H1 (cell line): Measurements from ENCODE around the gene LSM3. TPM values are rescaled to one million over a fixed set of nuclear protein-coding genes. Genes with fewer than 3 reads are reported as not detected.

Source experiments
- CTCF ChIA-PET: fragments of 300-600 bp; sonication (Branson Sonifier 250); formaldehyde crosslinking; loops from one replicate; lab custom pipeline; 2021; ENCODE audit not compliant: partially characterized antibody; lab: Charles Lee
- POLR2A ChIA-PET: fragments of 300-600 bp; sonication (Branson Sonifier 250); formaldehyde crosslinking; loops from one replicate; lab custom pipeline; 2021; ENCODE audit warnings: inconsistent platforms; ENCODE audit not compliant: partially characterized antibody; lab: Charles Lee
- DNase-seq, 2 experiments: peaks; one replicate each; pipeline versions ENCODE4 v3.0.0 to v3.0.0-alpha.2; 2010 to 2022; ENCODE audit warnings: low spot score in 2 of 2, low read depth in 1 of 2, mixed read lengths in 1 of 2
- FAIRE-seq: peaks from 2 replicates; lab custom pipeline; 2011; peaks lifted over from hg19 to GRCh38; lab: Jason Lieb, UNC
- H2AFZ ChIP-seq: 2 replicates; pipeline ENCODE4 v1.8.1; 2012; ENCODE audit warnings: low read length, inconsistent platforms
- H2AK5ac ChIP-seq: 2 replicates; pipeline ENCODE4 v1.6.1; 2013; ENCODE audit warnings: low read depth, low read length
- H2BK120ac ChIP-seq: replicated peaks from 2 replicates; pipeline ENCODE3; 2013; ENCODE audit warnings: low read depth, low read length, inconsistent platforms
- H2BK12ac ChIP-seq: 2 replicates; pipeline ENCODE4 v1.6.1; 2013; ENCODE audit warnings: low read depth, low read length
- H2BK15ac ChIP-seq: 2 replicates; pipeline ENCODE4 v1.6.1; 2013; ENCODE audit warnings: low read length
- H2BK20ac ChIP-seq: 2 replicates; pipeline ENCODE4 v1.6.1; 2013; ENCODE audit warnings: low read length
- H2BK5ac ChIP-seq: 2 replicates; pipeline ENCODE4 v1.6.1; 2013; ENCODE audit warnings: low read depth, low read length
- H3K14ac ChIP-seq: 2 replicates; pipeline ENCODE4 v1.6.1; 2013; ENCODE audit warnings: inconsistent platforms; ENCODE audit not compliant: insufficient read length
- H3K18ac ChIP-seq: 2 replicates; pipeline ENCODE4 v1.6.1; 2013; ENCODE audit warnings: low read length; ENCODE audit errors: extremely low read depth
- H3K23ac ChIP-seq: 2 replicates; pipeline ENCODE4 v1.6.1; 2013; ENCODE audit warnings: inconsistent platforms; ENCODE audit not compliant: insufficient read length
- H3K23me2 ChIP-seq: 2 replicates; pipeline ENCODE4 v1.6.1; 2013; ENCODE audit warnings: low read depth, low read length
- H3K27ac ChIP-seq: 2 replicates; pipeline ENCODE4 v1.6.1; 2011; ENCODE audit warnings: low read depth, low read length, inconsistent platforms
- H3K27me3 ChIP-seq, 4 experiments: replicated peaks in 1 of 4; 1 replicate in 1 of 4; 2 replicates in 3 of 4; pipeline versions ENCODE4 v1.6.1 to v1.8.1; 2011 to 2013; ENCODE audit warnings: low read length in 3 of 4, mild to moderate bottlenecking in 3 of 4, inconsistent platforms in 2 of 4, mixed read lengths in 2 of 4, moderate library complexity in 1 of 4; ENCODE audit not compliant: control insufficient read depth in 3 of 4, insufficient read depth in 3 of 4; ENCODE audit errors: extremely low read depth in 1 of 4
- H3K36me3 ChIP-seq, 4 experiments: 2 replicates each; pipeline versions ENCODE4 v1.6.1 to v1.8.1; 2011 to 2013; ENCODE audit warnings: mild to moderate bottlenecking in 4 of 4, low read length in 3 of 4, moderate library complexity in 2 of 4, control low read depth in 1 of 4, inconsistent platforms in 1 of 4; ENCODE audit not compliant: insufficient read depth in 4 of 4, control insufficient read depth in 2 of 4
- H3K4ac ChIP-seq: replicated peaks from 2 replicates; pipeline ENCODE3; 2013; ENCODE audit warnings: low read length, low read depth, mixed read lengths, inconsistent platforms; ENCODE audit not compliant: insufficient read length
- H3K4me1 ChIP-seq, 4 experiments: replicated peaks in 1 of 4; 1 replicate in 1 of 4; 2 replicates in 3 of 4; pipeline versions ENCODE4 v1.6.1 to v1.8.1; 2011 to 2013; ENCODE audit warnings: low read length in 3 of 4, inconsistent platforms in 2 of 4, mixed read lengths in 1 of 4; ENCODE audit not compliant: insufficient read depth in 4 of 4, control insufficient read depth in 3 of 4
- H3K4me2 ChIP-seq, 2 experiments: 2 replicates each; pipeline versions ENCODE4 v1.6.1 to v1.8.1; 2011 to 2013; ENCODE audit warnings: low read depth in 2 of 2, low read length in 2 of 2, control low read depth in 1 of 2, inconsistent platforms in 1 of 2, mild to moderate bottlenecking in 1 of 2; ENCODE audit not compliant: insufficient read depth in 1 of 2
- H3K4me3 ChIP-seq, 4 experiments: fragments of 200-600, 300-600 bp in 1 of 4; sonication (generic), shearing (Covaris generic), sonication (Bioruptor Twin) in 1 of 4; 2 replicates each; pipeline versions ENCODE4 v1.5.1 to v1.8.1; 2011 to 2016; ENCODE audit warnings: low read length in 4 of 4, low read depth in 3 of 4, control low read depth in 2 of 4, inconsistent platforms in 2 of 4, mild to moderate bottlenecking in 2 of 4, mixed read lengths in 1 of 4, moderate library complexity in 1 of 4; ENCODE audit not compliant: insufficient read depth in 2 of 4; ENCODE audit errors: extremely low read depth in 1 of 4
- H3K56ac ChIP-seq: replicated peaks from 2 replicates; pipeline ENCODE3; 2013; ENCODE audit warnings: low read depth, mild to moderate bottlenecking, mixed read lengths, low read length, inconsistent platforms; ENCODE audit not compliant: insufficient read length
- H3K79me1 ChIP-seq: 2 replicates; pipeline ENCODE4 v1.6.1; 2013; ENCODE audit warnings: low read depth, low read length, control low read depth
- H3K79me2 ChIP-seq, 2 experiments: 2 replicates each; pipeline versions ENCODE4 v1.6.1 to v1.8.1; 2012 to 2013; ENCODE audit warnings: low read length in 2 of 2, mild to moderate bottlenecking in 2 of 2, inconsistent platforms in 1 of 2; ENCODE audit not compliant: insufficient read depth in 2 of 2, control insufficient read depth in 1 of 2
- H3K9ac ChIP-seq, 4 experiments: replicated peaks in 1 of 4; 1 replicate in 1 of 4; 2 replicates in 3 of 4; pipeline versions ENCODE4 v1.6.1 to v1.8.1; 2011 to 2013; ENCODE audit warnings: low read depth in 3 of 4, low read length in 3 of 4, control low read depth in 2 of 4, mild to moderate bottlenecking in 2 of 4, moderate library complexity in 2 of 4, inconsistent platforms in 1 of 4; ENCODE audit errors: extremely low read depth in 1 of 4
- H3K9me3 ChIP-seq, 2 experiments: 2 replicates each; pipeline versions ENCODE4 v1.6.1 to v1.8.1; 2012 to 2013; ENCODE audit warnings: mild to moderate bottlenecking in 2 of 2, moderate library complexity in 2 of 2, control low read depth in 1 of 2, inconsistent platforms in 1 of 2, low read depth in 1 of 2, low read length in 1 of 2, mixed read lengths in 1 of 2; ENCODE audit not compliant: insufficient read depth in 2 of 2
- H4K20me1 ChIP-seq, 2 experiments: replicated peaks in 1 of 2; 2 replicates each; pipeline versions ENCODE3 to v1.8.1; 2011 to 2013; ENCODE audit warnings: inconsistent platforms in 2 of 2, low read length in 2 of 2, mild to moderate bottlenecking in 1 of 2; ENCODE audit not compliant: insufficient read depth in 2 of 2, control insufficient read depth in 1 of 2
- H4K5ac ChIP-seq: 2 replicates; pipeline ENCODE4 v1.6.1; 2013; ENCODE audit warnings: low read length, low read depth, mixed read lengths, inconsistent platforms; ENCODE audit not compliant: insufficient read length
- H4K8ac ChIP-seq: 2 replicates; pipeline ENCODE4 v1.8.0; 2013; ENCODE audit warnings: mild to moderate bottlenecking, moderate library complexity, low read length, inconsistent platforms; ENCODE audit not compliant: insufficient read depth; ENCODE audit errors: extremely low read depth
- H4K91ac ChIP-seq: replicated peaks from 2 replicates; pipeline ENCODE3; 2013; ENCODE audit warnings: low read length, mixed read lengths, inconsistent platforms; ENCODE audit not compliant: insufficient read length
- CBX5 ChIP-seq: fragments of 300-800, 300-1000 bp; sonication (generic); IDR thresholded peaks from 2 replicates; pipeline ENCODE4 v1.7.1; 2016; ENCODE audit warnings: antibody characterized with exemption, low read length, low read depth
- WGBS, 2 experiments: shearing (Covaris generic) in 1 of 2; methylation state at CpG; one replicate each; pipeline versions ENCODE4 v1.1.6 to v1.1.7; 2013 to 2015; ENCODE audit warnings: low lambda C conversion rate in 2 of 2, mixed read lengths in 2 of 2, inconsistent platforms in 1 of 2, low coverage in 1 of 2, missing lambda C conversion rate in 1 of 2; ENCODE audit not compliant: insufficient replicate concordance in 2 of 2, insufficient coverage in 1 of 2, insufficient read length in 1 of 2; ENCODE audit errors: extremely low coverage in 1 of 2, missing lambda C conversion rate in 1 of 2; 5-methylcytosine and 5-hydroxymethylcytosine counted together
- polyA plus RNA-seq, 7 experiments: library from polyadenylated mRNA; depleted of rRNA in 3 of 7; stranded (reverse) in 5 of 7; unstranded in 2 of 7; fragments of >200 nt in 5 of 7; fragments of 200-250 nt in 2 of 7; gene quantifications; 1 replicate in 5 of 7; 2 replicates in 1 of 7; 4 replicates in 1 of 7; pipeline versions ENCODE4 v1.2.1 to v1.2.3, GENCODE V29; 2011 to 2013; ENCODE audit warnings: missing spikeins in 2 of 7, mixed read lengths in 2 of 7
- total RNA-seq: library from RNA; stranded (reverse); fragmentation: NEBNext Ultra II Directional; extraction: Animal tissue kit (Norgen Biotek cat#: 25700); gene quantifications from 2 replicates; pipeline ENCODE4 v1.2.1, GENCODE V29; 2021

LSM3 gene
- total and polyA plus RNA-seq, 2 of the 8 experiments (the other 6 are each of a cell fraction or from before 2014, with no cell fraction given) = 7.1 to 25.4 TPM

DNA sequence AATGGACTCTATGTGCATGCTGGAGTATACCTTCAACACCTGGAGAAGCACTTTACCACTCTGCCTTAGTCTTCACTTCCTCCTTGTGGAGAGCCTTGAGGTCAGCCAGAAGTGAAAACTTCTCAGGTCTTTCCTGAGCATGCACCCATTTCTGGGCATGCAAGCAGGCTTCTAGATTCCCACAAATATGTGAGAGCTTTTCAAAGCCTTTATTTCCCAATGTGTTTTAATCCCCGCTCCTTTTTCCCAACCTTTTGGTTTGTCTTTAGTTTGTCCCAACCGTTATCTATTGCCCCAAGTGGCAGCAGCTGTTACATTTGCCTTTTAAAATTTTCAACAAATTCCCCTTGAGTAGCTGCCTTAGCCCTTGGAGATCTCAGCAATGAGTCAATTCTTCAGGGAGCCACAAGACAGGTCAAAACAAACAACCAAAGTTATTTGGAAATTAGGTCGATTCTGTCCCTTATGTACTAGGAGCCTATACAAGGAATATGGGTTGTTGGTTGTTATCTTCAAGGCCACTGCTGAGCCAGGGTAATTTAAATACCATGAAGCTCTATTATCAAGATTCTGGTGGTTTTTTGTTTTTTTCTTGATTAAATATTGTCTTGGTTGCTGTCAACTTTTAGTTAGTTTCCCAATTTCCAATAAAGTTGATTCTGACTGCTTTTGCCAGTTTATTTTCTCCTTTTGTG, 44.4 kb downstream of the LSM3 start:
- no peak overlapping the region for H2BK120ac ChIP-seq
- peaks cover 0 to 5% (median 0%) of the 10 kb centered on the region in 4 experiments; a peak in 1 of 7 replicates for H3K4me1 ChIP-seq
- 93% methylated on average over 3 of the region's 3 CpGs; no CpG with 5 or more reads in 1 of the 2 experiments for whole genome bisulfite sequencing, 2 experiments
- no peak overlapping the region for H4K91ac ChIP-seq
- no peaks in the 10 kb centered on the region for H3K36me3 ChIP-seq
- H4K20me1 ChIP-seq = no peaks in the 10 kb centered on the region
- FAIRE-seq = no peak
- no peak overlapping the region for H3K56ac ChIP-seq
- DNase-seq = no peak
- H2BK5ac ChIP-seq = no peak overlapping the region
- H3K27me3 ChIP-seq = no peaks in the 10 kb centered on the region
- no peak overlapping the region for H3K23ac ChIP-seq
- no peaks in the 10 kb centered on the region for H3K79me2 ChIP-seq
- H3K9me3 ChIP-seq = peaks cover 0 to 8% of the 10 kb centered on the region in 2 experiments; a peak in 2 of 4 replicates
- no peak overlapping the region for H4K8ac ChIP-seq
- H2BK12ac ChIP-seq = no peak overlapping the region
- TF ChIP-seq CBX5 = no peak
- no peak overlapping the region for H3K14ac ChIP-seq
- no peak overlapping the region for H3K27ac ChIP-seq
- no peaks in the 10 kb centered on the region for H3K23me2 ChIP-seq
- H2BK15ac ChIP-seq = no peak overlapping the region
- ChIA-PET POLR2A (interaction anchor here (1.1 kb wide), 1 partner anchor 9 kb away, joined by 4 read pairs; no protein-coding TSS in a partner anchor), CTCF (interaction anchor here (0.8 to 2.7 kb wide), 11 partner anchors 9 to 245 kb away, joined by 3 to 22 read pairs (median 5); no protein-coding TSS in a partner anchor)
- no peak overlapping the region for H3K4me3 ChIP-seq
- no peak overlapping the region for H3K4ac ChIP-seq
- H3K18ac ChIP-seq = no peak overlapping the region
- H2AK5ac ChIP-seq = no peak overlapping the region
- H3K79me1 ChIP-seq = no peaks in the 10 kb centered on the region
- H3K9ac ChIP-seq = no peak overlapping the region
- H2BK20ac ChIP-seq = no peak overlapping the region
- no peak overlapping the region for H3K4me2 ChIP-seq
- no peak overlapping the region for H2AFZ ChIP-seq
- no peak overlapping the region for H4K5ac ChIP-seq
